GM12873 (cell line): Measurements from ENCODE around the gene KDM4C.
A peak's percentile ranks its signal among the peaks of the same experiment; 100 is the strongest.

Source experiments
- CTCF ChIP-seq: IDR thresholded peaks from 2 replicates; pipeline ENCODE4 v1.5.1; 2012; ENCODE audit warnings: low read depth, mild to moderate bottlenecking, moderate library complexity, low read length, control low read depth; ENCODE audit not compliant: insufficient read depth; ENCODE audit errors: missing control alignments

Gene KDM4C

GRCh38 chr9:6910032-6910431 lies 152.3 kb downstream of the KDM4C start:
- TF ChIP-seq CTCF, result peak; percentile 45

GRCh38 chr9:6910497-6910896 lies 152.7 kb downstream of the KDM4C start:
- no peak for TF ChIP-seq CTCF

- no peak for TF ChIP-seq CTCF
Measured at GRCh38 chr9:6911901-6912638, 154.3 kb downstream of the KDM4C start.

GRCh38 chr9:6915635-6916034 lies 157.9 kb downstream of the KDM4C start:
- TF ChIP-seq CTCF, result no peak

- no peak for TF ChIP-seq CTCF
Measured at GRCh38 chr9:6917162-6917561, 159.4 kb downstream of the KDM4C start.

- no peak for TF ChIP-seq CTCF
Measured at GRCh38 chr9:6920041-6920440, 162.3 kb downstream of the KDM4C start.

GRCh38 chr9:6921315-6921714 lies 163.5 kb downstream of the KDM4C start:
- TF ChIP-seq CTCF, result no peak
